Subcutaneous adipose tissue (tissue), 4 donors: Measurements from ENCODE around the gene PRKCB. TPM values are rescaled to one million over a fixed set of nuclear protein-coding genes. Genes with fewer than 3 reads are reported as not detected.

Experiments used
- CTCF ChIP-seq: fragments of 450-650 bp; IDR thresholded peaks from one replicate; pipeline ENCODE4 v1.5.1; 2016; ENCODE audit warnings: low read depth, mild to moderate bottlenecking, control low read depth, antibody characterized with exemption, moderate library complexity
- total RNA-seq, 4 donors: library from RNA; depleted of rRNA; stranded (reverse); fragments of >200 nt; gene quantifications; one replicate each; pipeline ENCODE4 v1.1.0, GENCODE V29; 2016

PRKCB gene
- total RNA-seq, 4 donors from 2014 or later: 3.4 to 16.5 (median 5.7) TPM

DNA sequence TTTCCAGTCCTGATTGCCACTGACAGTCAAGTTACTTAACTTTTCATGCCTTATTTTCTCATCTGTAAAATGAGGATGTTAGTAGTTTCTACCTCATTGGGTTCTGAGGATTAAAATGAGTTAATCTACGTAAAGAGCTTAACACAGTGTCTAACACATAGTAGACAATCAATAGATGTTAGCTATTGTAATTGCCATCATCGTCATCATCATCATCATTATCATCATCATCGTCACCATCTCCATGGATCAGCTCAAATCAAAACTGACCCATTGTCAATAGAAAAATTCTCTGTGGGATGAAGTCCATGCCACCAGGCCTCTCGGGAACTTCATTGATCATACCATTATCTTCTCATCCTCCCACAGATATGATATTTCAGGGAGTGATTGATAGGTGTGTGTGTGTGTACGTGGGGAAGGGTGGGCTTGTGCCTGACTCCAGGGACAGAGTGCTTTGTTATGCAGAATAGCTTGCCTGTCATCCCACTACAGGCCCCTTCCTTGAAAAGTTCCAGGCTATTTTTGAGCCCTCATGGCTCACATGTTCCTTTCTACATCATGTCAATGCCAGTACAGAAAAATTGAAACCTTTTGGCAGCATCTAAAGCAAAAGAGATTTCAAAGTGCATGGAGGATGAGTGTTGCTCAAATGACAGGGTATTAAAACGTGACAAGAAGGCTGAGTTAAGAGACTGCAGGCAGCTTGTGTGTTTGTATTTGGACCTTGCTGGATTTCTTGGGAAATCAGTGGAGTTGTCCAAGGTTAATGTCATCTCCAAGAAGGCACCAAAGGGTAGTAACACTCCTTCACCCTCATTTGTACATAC lies 133.9 kb downstream of the PRKCB start:
- no peak for TF ChIP-seq CTCF

GRCh38 chr16:23974223-23974622 lies 138.4 kb downstream of the PRKCB start:
- TF ChIP-seq CTCF: no peak

- no peak for TF ChIP-seq CTCF
Measured at GRCh38 chr16:23975293-23975692, 139.5 kb downstream of the PRKCB start.

DNA sequence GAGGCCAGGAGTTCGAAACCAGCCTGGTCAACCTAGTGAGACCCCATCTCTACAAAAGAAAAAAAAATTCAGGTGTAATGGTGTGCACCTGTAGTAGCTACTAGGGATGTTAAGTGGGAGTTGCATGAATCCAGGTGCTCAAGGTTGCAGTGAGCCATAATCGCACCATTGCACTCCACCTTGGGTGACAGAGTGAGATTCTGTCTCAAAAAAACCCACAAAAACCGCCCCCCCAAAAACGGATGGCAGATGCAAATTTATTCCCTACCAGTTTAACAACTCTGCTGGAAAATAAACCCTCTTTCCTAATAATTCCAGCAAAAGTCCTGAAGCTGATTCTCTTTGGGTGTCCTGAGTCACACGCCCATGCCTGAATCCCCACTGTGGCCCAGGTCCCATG lies 140.3 kb downstream of the PRKCB start:
- TF ChIP-seq CTCF: no peak

DNA sequence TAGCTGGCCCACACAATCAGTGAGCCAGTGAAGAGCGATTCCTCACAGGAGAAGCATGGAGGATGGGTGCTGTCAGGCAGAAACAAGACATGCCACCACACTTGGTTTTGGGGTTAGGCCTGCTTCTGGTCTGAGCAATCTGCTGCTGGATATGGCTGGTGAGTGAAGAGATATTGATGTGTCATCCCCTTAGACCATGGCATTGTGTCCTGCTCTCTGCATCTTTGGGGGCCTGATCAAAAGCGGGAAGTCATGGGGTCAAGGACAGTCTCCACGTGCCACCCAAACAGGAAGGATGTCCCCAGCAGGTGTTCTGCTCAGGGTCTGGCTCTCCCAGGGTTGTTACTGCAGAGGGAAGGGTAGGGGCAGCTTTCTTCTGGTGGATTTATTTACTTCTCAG lies 140.7 kb downstream of the PRKCB start:
- no peak for TF ChIP-seq CTCF

GRCh38 chr16:23979441-23979840 lies 143.7 kb downstream of the PRKCB start:
- TF ChIP-seq CTCF: no peak

GRCh38 chr16:23979982-23980381 lies 144.2 kb downstream of the PRKCB start:
- no peak for TF ChIP-seq CTCF
